Keratinocyte (primary cell): ENCODE results near the gene SYNC.

ENCODE experiments used
- CTCF ChIP-seq, 3 experiments: IDR thresholded peaks in 1 of 3; conservative IDR thresholded peaks in 1 of 3; optimal IDR thresholded peaks in 1 of 3; 2 replicates in 2 of 3; 3 replicates in 1 of 3; pipeline versions ENCODE3 to v1.5.1; 2011; ENCODE audit warnings: low read length in 3 of 3, mild to moderate bottlenecking in 3 of 3, moderate library complexity in 2 of 3, control low read depth in 1 of 3, inconsistent platforms in 1 of 3; ENCODE audit not compliant: insufficient read depth in 2 of 3; ENCODE audit errors: extremely low read depth in 1 of 3
- EZH2 ChIP-seq: IDR thresholded peaks from one replicate; pipeline ENCODE4 v1.6.1; 2012; ENCODE audit warnings: inconsistent platforms, mild to moderate bottlenecking, low read length, moderate library complexity

GRCh38 chr1:32743380-32744070, 41.0 kb upstream of the SYNC start:
- TF ChIP-seq CTCF (optimal IDR thresholded peaks at IDR 0.05 in 1 of 3, IDR thresholded peaks at IDR 0.05 in 1 of 3, conservative IDR thresholded peaks at IDR 0.05 in 1 of 3; ENCODE audit: extremely low read depth in 1 of 3, insufficient read depth in 2 of 3, low read length in 3 of 3), result no peak
- no peak for TF ChIP-seq EZH2
